Activated CD8-positive, alpha-beta T cell treated with anti-CD3 and anti-CD28 coated beads for 36 hours (primary cell): ENCODE data around the gene SEL1L3. TPM values are rescaled to one million over a fixed set of nuclear protein-coding genes. Genes with fewer than 3 reads are reported as not detected.

ENCODE experiments used
- ATAC-seq: fragments of 200-7000 bp; cut with Tn5 transposase; one replicate; pipeline ENCODE4 v1.10.0; 2021; ENCODE audit warnings: mild to moderate bottlenecking, moderate library complexity
- CTCF ChIA-PET: fragments of 350-600 bp; sonication (Branson Sonifier 250); formaldehyde crosslinking; loops from one replicate; lab custom pipeline; 2021; ENCODE audit warnings: antibody characterized with exemption; lab: Charles Lee
- POLR2A ChIA-PET: fragments of 350-600 bp; sonication (Branson Sonifier 250); formaldehyde crosslinking; loops from one replicate; lab custom pipeline; 2021; ENCODE audit warnings: antibody characterized with exemption; lab: Charles Lee
- DNase-seq: peaks from one replicate; pipeline ENCODE4 v3.0.0-alpha.2; 2020
- H3K27ac Mint-ChIP-seq: one replicate; pipeline ENCODE4 v1.8.0; 2021; ENCODE audit warnings: mild to moderate bottlenecking, mixed read lengths
- H3K27me3 Mint-ChIP-seq: one replicate; pipeline ENCODE4 v1.8.0; 2021; ENCODE audit warnings: mixed read lengths
- H3K36me3 Mint-ChIP-seq: one replicate; pipeline ENCODE4 v1.8.0; 2021; ENCODE audit warnings: low read depth, mixed read lengths
- H3K4me1 Mint-ChIP-seq: one replicate; pipeline ENCODE4 v1.8.0; 2021; ENCODE audit warnings: low read depth, mixed read lengths
- H3K4me3 Mint-ChIP-seq: one replicate; pipeline ENCODE4 v1.8.0; 2021; ENCODE audit warnings: mild to moderate bottlenecking, moderate library complexity, mixed read lengths
- H3K9me3 Mint-ChIP-seq: one replicate; pipeline ENCODE4 v1.8.0; 2021; ENCODE audit warnings: mixed read lengths
- intact Hi-C: fragments of 100-400 bp; cut with micrococcal nuclease; formaldehyde crosslinking; loops from one replicate; pipeline ENCODE4 v1.10.0; 2022
- total RNA-seq, 2 experiments: library from RNA; stranded (reverse); gene quantifications; one replicate each; pipeline ENCODE4 v1.2.3, GENCODE V29; 2021
- TF ChIP-seq, protein P1 (sequence below): fragments of 200-600 bp; IDR thresholded peaks from one replicate; pipeline ENCODE4 v1.8.0; 2022; ENCODE audit warnings: antibody characterized with exemption, mild to moderate bottlenecking

The SEL1L3 gene
- total RNA-seq, 2 experiments from 2014 or later = 34.8 to 36.9 TPM

DNA sequence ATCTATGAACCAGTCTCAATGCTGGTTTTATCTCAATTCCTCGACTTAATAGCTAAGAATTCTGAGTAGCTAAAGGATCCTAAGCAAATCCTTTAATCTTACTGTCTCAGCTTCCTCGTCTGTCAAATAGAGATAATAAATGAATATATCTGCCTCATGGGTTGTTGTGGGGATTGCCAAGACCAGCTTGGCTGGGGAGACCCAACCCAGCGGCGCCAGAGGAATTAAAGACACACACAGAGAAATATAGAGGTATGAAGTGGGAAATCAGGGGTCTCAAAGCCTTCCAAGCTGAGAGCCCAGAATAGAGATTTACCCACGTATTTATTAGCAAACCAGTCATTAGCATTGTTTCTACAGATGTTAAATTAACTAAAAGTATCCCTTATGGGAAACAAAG, 165.3 kb downstream of the SEL1L3 start:
- DNase-seq (no peak), ATAC-seq (no peak)
- ChIA-PET POLR2A (no interaction called here), CTCF (no interaction called here)
- TF ChIP-seq, protein P1, sequence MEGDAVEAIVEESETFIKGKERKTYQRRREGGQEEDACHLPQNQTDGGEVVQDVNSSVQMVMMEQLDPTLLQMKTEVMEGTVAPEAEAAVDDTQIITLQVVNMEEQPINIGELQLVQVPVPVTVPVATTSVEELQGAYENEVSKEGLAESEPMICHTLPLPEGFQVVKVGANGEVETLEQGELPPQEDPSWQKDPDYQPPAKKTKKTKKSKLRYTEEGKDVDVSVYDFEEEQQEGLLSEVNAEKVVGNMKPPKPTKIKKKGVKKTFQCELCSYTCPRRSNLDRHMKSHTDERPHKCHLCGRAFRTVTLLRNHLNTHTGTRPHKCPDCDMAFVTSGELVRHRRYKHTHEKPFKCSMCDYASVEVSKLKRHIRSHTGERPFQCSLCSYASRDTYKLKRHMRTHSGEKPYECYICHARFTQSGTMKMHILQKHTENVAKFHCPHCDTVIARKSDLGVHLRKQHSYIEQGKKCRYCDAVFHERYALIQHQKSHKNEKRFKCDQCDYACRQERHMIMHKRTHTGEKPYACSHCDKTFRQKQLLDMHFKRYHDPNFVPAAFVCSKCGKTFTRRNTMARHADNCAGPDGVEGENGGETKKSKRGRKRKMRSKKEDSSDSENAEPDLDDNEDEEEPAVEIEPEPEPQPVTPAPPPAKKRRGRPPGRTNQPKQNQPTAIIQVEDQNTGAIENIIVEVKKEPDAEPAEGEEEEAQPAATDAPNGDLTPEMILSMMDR = no peak
- H3K4me1 Mint-ChIP-seq = no peaks in the 10 kb centered on the region
- no peak overlapping the region for H3K27ac Mint-ChIP-seq
- intact Hi-C loops = no loop called here
- no peak overlapping the region for H3K4me3 Mint-ChIP-seq
- no peaks in the 10 kb centered on the region for H3K36me3 Mint-ChIP-seq
- H3K27me3 Mint-ChIP-seq = no peaks in the 10 kb centered on the region
- H3K9me3 Mint-ChIP-seq = no peaks in the 10 kb centered on the region

Other genes starting within 250 kb of the SEL1L3 start
- gene SLC34A2, start 207.1 kb downstream of the SEL1L3 start, total RNA-seq = not detected
- gene SMIM20, start 51.2 kb upstream of the SEL1L3 start, total RNA-seq = 10 to 100 TPM; 21.3 to 26.9 TPM